SK-N-SH (cell line): ENCODE results near the gene DCAF8.
A peak's percentile ranks its signal among the peaks of the same experiment; 100 is the strongest.

Experiments used
- CTCF ChIP-seq: fragments of 200-600 bp; sonication (generic); IDR thresholded peaks from 2 replicates; pipeline ENCODE4 v1.6.1; 2017; ENCODE audit warnings: antibody characterized with exemption, mild to moderate bottlenecking, moderate library complexity
- EP300 ChIP-seq, 2 experiments: IDR thresholded peaks; 2 replicates each; pipeline versions ENCODE4 v1.4.0 to v1.6.1; 2012; ENCODE audit warnings: borderline replicate concordance in 1 of 2, low read depth in 1 of 2, low read length in 1 of 2
- FOXM1 ChIP-seq: IDR thresholded peaks from 2 replicates; pipeline ENCODE4 v1.4.0; 2012; ENCODE audit warnings: low read depth, mild to moderate bottlenecking
- GABPA ChIP-seq: IDR thresholded peaks from 2 replicates; pipeline ENCODE4 v1.4.0; 2012; ENCODE audit warnings: low read depth, mild to moderate bottlenecking
- JUND ChIP-seq: IDR thresholded peaks from 2 replicates; pipeline ENCODE4 v1.4.0; 2012
- RAD21 ChIP-seq: IDR thresholded peaks from 2 replicates; pipeline ENCODE4 v1.6.1; 2012; ENCODE audit warnings: mild to moderate bottlenecking, low read length
- SIN3A ChIP-seq: IDR thresholded peaks from 2 replicates; pipeline ENCODE4 v1.6.1; 2012; ENCODE audit warnings: low read depth, mild to moderate bottlenecking, low read length, moderate library complexity, borderline replicate concordance
- ZBTB33 ChIP-seq: IDR thresholded peaks from 2 replicates; pipeline ENCODE4 v1.4.0; 2012; ENCODE audit warnings: low read depth, borderline replicate concordance

- TF ChIP-seq ZBTB33 (peak; percentile 96), CTCF (no peak), EP300 (IDR thresholded peaks at IDR 0.05; ENCODE audit: borderline replicate concordance in 1 of 2, low read depth in 1 of 2, low read length in 1 of 2) (no peak), SIN3A (0 out of 2 replicates have a peak, but pooled peaks have one; percentile 63), JUND (no peak), RAD21 (no peak), GABPA (peak; percentile 8; the same call in 1 of the 2 replicates), FOXM1 (no peak)
These were observed at the start of gene DCAF8 for GRCh38 chr1:160261893-160262794.
